HepG2 (cell line): Measurements from ENCODE around the gene PSMA7. TPM values are rescaled to one million over a fixed set of nuclear protein-coding genes. Genes with fewer than 3 reads are reported as not detected.
A peak's percentile ranks its signal among the peaks of the same experiment; 100 is the strongest.

Experiments used
- MAFK ChIP-seq, 2 experiments: IDR thresholded peaks in 1 of 2; conservative IDR thresholded peaks in 1 of 2; 2 replicates each; pipeline ENCODE4 v1.6.1; 2011; ENCODE audit warnings: improper control_type of control experiment in 2 of 2, low read length in 2 of 2
- NRL ChIP-seq: sonication (generic); formaldehyde crosslinking; IDR thresholded peaks from 2 replicates; pipeline ENCODE4 v1.5.0; 2020; ENCODE audit warnings: missing genetic modification reagents, mild to moderate bottlenecking, moderate library complexity, borderline replicate concordance
- PAX8 ChIP-seq: sonication (generic); formaldehyde crosslinking; IDR thresholded peaks from 2 replicates; pipeline ENCODE4 v1.8.0; 2022; ENCODE audit warnings: mild to moderate bottlenecking, missing genetic modification reagents, borderline replicate concordance
- POLR2AphosphoS2 ChIP-seq: IDR thresholded peaks from 2 replicates; pipeline ENCODE4 v1.6.1; 2011; ENCODE audit warnings: low read depth, low read length, improper control_type of control experiment
- POLR2G ChIP-seq: fragments of 200-400 bp; formaldehyde crosslinking; IDR thresholded peaks from 2 replicates; pipeline ENCODE4 v1.6.1; 2018; ENCODE audit warnings: mild to moderate bottlenecking, low read depth, low read length, moderate library complexity
- RBM22 ChIP-seq: fragments of 200-400 bp; formaldehyde crosslinking; optimal IDR thresholded peaks from 2 replicates; pipeline ENCODE3; 2017; ENCODE audit warnings: mild to moderate bottlenecking, low read length, moderate library complexity
- SUZ12 ChIP-seq: fragments of 150-350 bp; IDR thresholded peaks from 2 replicates; pipeline ENCODE4 v1.6.1; 2014; ENCODE audit warnings: low read depth, low read length
- ZBTB40 ChIP-seq, 2 experiments: fragments of 450-650 bp in 1 of 2; sonication (generic) in 1 of 2; formaldehyde crosslinking in 1 of 2; IDR thresholded peaks; 2 replicates each; pipeline versions ENCODE4 v1.6.1 to v1.8.0; 2016 to 2022; ENCODE audit warnings: antibody characterized with exemption in 1 of 2, mild to moderate bottlenecking in 1 of 2, missing genetic modification reagents in 1 of 2
- ZNF773 ChIP-seq: sonication (generic); formaldehyde crosslinking; IDR thresholded peaks from 2 replicates; pipeline ENCODE4 v1.4.0; 2020; ENCODE audit warnings: missing genetic modification reagents, borderline replicate concordance
- polyA plus RNA-seq, 8 experiments: library from polyadenylated mRNA; depleted of rRNA in 3 of 8; stranded (reverse) in 7 of 8; unstranded in 1 of 8; fragments of >200 nt; fragmentation: Illumina TruSeq in 4 of 8; extraction: Trizol in 4 of 8; gene quantifications; 2 replicates each; pipeline versions ENCODE4 v1.2.1 to v1.2.3, GENCODE V29; 2011 to 2016; ENCODE audit warnings: low read depth in 4 of 8, missing spikeins in 1 of 8, mixed read lengths in 1 of 8; ENCODE audit not compliant: insufficient read depth in 1 of 8
- total RNA-seq, 5 experiments: library from RNA; depleted of rRNA; stranded (reverse); fragments of >200 nt; fragmentation: Illumina TruSeq; extraction: Trizol; gene quantifications; 2 replicates each; pipeline ENCODE4 v1.2.3, GENCODE V29; 2016; ENCODE audit warnings: low read depth in 1 of 5
- TF ChIP-seq, protein P1 (sequence below): sonication (generic); formaldehyde crosslinking; conservative IDR thresholded peaks from 2 replicates; pipeline ENCODE4 v1.8.1; 2023; ENCODE audit warnings: missing genetic modification reagents
- TF ChIP-seq, protein P2 (sequence below): sonication (generic); formaldehyde crosslinking; conservative IDR thresholded peaks from 2 replicates; pipeline ENCODE4 v1.4.0; 2020; ENCODE audit warnings: mild to moderate bottlenecking, missing genetic modification reagents, moderate library complexity
- TF ChIP-seq, protein P3 (sequence below): sonication (generic); formaldehyde crosslinking; IDR thresholded peaks from 2 replicates; pipeline ENCODE4 v1.4.0; 2020; ENCODE audit warnings: missing genetic modification reagents

PSMA7 gene
- total and polyA plus RNA-seq, 2 of the 13 experiments (the other 11 are each of a cell fraction or from before 2014, with no cell fraction given), result 531 to 631 TPM

DNA sequence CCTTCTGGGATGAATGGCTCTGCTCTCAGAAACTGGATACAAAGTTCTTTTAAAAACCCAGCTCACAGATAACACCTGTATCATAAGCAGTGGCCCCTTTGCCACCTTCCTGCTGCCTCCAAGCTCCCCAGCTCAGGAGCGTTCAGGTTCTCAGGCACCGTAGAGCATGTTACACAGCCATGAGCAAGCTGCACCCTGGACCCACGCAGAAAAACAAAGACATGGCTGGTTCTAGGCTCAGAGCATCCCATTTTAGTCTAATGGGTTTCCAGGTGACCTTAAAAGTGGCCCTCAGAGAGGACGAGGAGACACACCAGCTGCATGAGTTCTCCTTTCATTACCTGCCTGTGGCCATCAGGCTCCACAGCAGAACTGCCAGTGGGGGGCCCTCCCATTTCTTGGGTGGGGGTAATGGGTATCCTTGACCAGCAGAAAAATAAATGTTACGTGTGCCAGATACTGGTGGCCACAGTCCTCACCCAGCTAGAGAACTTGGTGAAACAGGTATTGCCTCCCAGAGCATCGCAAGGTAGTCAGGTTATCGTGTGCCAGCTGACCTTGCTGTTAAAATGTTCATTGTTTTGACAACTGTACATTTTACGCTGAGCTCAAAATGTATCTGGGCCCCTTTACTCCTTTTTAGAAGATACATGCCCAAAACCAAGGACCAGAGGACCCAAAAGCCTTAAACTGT lies 7.5 kb downstream of the PSMA7 start (continued):
- TF ChIP-seq MAFK (conservative IDR thresholded peaks at IDR 0.05 in 1 of 2, IDR thresholded peaks at IDR 0.05 in 1 of 2; ENCODE audit: low read length in 2 of 2) (no peak), POLR2AphosphoS2 (peak; percentile 61; the same call in 1 of the 2 replicates), ZNF773 (CRISPR knock-in tag) (no peak), PAX8 (CRISPR knock-in tag) (no peak), ZBTB40 (IDR thresholded peaks at IDR 0.05) (no peak), ZBTB40 (CRISPR knock-in tag; IDR thresholded peaks at IDR 0.05) (no peak), NRL (CRISPR knock-in tag) (0 out of 2 replicates have a peak, but pooled peaks have one; percentile 58), SUZ12 (no peak), POLR2G (peak; percentile 37; the same call in 1 of the 2 replicates), RBM22 (peak; percentile 5)
- TF ChIP-seq, protein P1, sequence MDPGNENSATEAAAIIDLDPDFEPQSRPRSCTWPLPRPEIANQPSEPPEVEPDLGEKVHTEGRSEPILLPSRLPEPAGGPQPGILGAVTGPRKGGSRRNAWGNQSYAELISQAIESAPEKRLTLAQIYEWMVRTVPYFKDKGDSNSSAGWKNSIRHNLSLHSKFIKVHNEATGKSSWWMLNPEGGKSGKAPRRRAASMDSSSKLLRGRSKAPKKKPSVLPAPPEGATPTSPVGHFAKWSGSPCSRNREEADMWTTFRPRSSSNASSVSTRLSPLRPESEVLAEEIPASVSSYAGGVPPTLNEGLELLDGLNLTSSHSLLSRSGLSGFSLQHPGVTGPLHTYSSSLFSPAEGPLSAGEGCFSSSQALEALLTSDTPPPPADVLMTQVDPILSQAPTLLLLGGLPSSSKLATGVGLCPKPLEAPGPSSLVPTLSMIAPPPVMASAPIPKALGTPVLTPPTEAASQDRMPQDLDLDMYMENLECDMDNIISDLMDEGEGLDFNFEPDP (CRISPR knock-in tag), result no peak
- TF ChIP-seq, protein P2, sequence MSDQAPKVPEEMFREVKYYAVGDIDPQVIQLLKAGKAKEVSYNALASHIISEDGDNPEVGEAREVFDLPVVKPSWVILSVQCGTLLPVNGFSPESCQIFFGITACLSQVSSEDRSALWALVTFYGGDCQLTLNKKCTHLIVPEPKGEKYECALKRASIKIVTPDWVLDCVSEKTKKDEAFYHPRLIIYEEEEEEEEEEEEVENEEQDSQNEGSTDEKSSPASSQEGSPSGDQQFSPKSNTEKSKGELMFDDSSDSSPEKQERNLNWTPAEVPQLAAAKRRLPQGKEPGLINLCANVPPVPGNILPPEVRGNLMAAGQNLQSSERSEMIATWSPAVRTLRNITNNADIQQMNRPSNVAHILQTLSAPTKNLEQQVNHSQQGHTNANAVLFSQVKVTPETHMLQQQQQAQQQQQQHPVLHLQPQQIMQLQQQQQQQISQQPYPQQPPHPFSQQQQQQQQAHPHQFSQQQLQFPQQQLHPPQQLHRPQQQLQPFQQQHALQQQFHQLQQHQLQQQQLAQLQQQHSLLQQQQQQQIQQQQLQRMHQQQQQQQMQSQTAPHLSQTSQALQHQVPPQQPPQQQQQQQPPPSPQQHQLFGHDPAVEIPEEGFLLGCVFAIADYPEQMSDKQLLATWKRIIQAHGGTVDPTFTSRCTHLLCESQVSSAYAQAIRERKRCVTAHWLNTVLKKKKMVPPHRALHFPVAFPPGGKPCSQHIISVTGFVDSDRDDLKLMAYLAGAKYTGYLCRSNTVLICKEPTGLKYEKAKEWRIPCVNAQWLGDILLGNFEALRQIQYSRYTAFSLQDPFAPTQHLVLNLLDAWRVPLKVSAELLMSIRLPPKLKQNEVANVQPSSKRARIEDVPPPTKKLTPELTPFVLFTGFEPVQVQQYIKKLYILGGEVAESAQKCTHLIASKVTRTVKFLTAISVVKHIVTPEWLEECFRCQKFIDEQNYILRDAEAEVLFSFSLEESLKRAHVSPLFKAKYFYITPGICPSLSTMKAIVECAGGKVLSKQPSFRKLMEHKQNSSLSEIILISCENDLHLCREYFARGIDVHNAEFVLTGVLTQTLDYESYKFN (CRISPR knock-in tag), result no peak
- TF ChIP-seq, protein P3, sequence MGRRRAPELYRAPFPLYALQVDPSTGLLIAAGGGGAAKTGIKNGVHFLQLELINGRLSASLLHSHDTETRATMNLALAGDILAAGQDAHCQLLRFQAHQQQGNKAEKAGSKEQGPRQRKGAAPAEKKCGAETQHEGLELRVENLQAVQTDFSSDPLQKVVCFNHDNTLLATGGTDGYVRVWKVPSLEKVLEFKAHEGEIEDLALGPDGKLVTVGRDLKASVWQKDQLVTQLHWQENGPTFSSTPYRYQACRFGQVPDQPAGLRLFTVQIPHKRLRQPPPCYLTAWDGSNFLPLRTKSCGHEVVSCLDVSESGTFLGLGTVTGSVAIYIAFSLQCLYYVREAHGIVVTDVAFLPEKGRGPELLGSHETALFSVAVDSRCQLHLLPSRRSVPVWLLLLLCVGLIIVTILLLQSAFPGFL (CRISPR knock-in tag), result no peak
